ENCODE measurements around the gene LRRC4C.

- TF ChIP-seq TCF12 (IDR thresholded peaks at IDR 0.05; ENCODE audit: low read depth, low read length), result no peak
- no peak for TF ChIP-seq RB1 (IDR thresholded peaks at IDR 0.05; ENCODE audit: borderline replicate concordance)
- no peak for TF ChIP-seq CTCF (IDR thresholded peaks at IDR 0.05 in 2 of 3, conservative IDR thresholded peaks at IDR 0.05 in 1 of 3; ENCODE audit: control insufficient read depth in 2 of 3, extremely low read depth in 1 of 3, insufficient read depth in 1 of 3, low read depth in 3 of 3, low read length in 3 of 3)
- TF ChIP-seq EP300 (IDR thresholded peaks at IDR 0.05; ENCODE audit: borderline replicate concordance in 1 of 2, control insufficient read depth in 1 of 2, low read depth in 2 of 2, low read length in 2 of 2), result no peak
- TF ChIP-seq ZNF592 (IDR thresholded peaks at IDR 0.05), result no peak
- TF ChIP-seq PBX3 (IDR thresholded peaks at IDR 0.05; ENCODE audit: insufficient replicate concordance, low read depth, low read length), result no peak
- no peak for TF ChIP-seq RAD21 (IDR thresholded peaks at IDR 0.05; ENCODE audit: insufficient read depth, low read depth, low read length)
Observed at GRCh38 chr11:41383768-41384167, 75.7 kb downstream of the LRRC4C start.
